GM12875 (cell line): ENCODE results near the gene DIP2B.

Source experiments
- H3K4me3 ChIP-seq: one replicate; pipeline ENCODE4 v1.5.1; 2011; ENCODE audit warnings: low read depth, low read length, control low read depth
- CTCF ChIP-seq: IDR thresholded peaks from 2 replicates; pipeline ENCODE4 v1.5.1; 2011; ENCODE audit warnings: low read depth, mild to moderate bottlenecking, control low read depth, inconsistent platforms, low read length, moderate library complexity, borderline replicate concordance; ENCODE audit not compliant: insufficient read depth

The DIP2B gene

GRCh38 chr12:50689437-50689836 is 184.7 kb downstream of the DIP2B start:
- no peak for TF ChIP-seq CTCF

GRCh38 chr12:50690925-50691324 is 186.1 kb downstream of the DIP2B start:
- TF ChIP-seq CTCF: no peak
- H3K4me3 ChIP-seq: no peak overlapping the region

More at GRCh38 chr12:50689437-50689836, 184.7 kb downstream of the DIP2B start:
- H3K4me3 ChIP-seq: no peak overlapping the region

DNA sequence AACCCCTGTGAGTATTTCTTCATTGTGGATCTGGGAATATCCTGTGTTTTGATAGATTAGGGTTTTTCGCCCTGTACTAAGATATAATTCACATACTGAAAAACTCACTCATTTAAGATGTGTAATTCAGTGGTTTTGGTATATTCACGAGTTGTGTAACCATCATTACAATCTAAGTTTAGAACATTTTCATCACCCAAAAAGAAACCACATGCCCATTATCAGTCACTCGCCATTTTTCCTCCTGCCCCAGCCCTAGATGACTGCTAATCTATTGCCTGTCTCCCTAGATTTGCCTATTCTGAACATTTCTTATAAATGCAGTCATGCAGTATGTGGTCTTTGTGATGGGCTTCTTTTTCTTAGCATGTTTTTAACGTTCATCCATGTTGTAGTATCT is 191.2 kb downstream of the DIP2B start:
- no peak overlapping the region for H3K4me3 ChIP-seq
- TF ChIP-seq CTCF: no peak

DNA sequence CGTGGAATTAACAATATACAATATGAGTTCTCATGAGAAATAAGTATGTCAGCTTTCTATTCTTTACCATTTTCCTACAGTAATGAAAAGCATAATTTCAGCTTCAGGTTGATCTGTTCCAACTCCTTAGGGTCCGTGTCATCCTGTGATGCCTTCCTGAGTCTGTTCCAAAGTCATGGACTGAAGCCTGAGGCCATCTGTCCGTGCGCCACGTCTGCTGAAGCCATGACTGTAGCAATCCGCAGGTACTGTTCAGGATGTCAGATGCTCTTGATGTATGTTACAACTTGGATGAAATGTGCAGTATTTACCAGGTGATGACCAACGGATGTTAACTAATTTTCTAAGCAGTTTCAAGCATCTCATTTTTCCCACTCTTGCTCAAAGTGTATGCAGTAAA is 192.1 kb downstream of the DIP2B start:
- H3K4me3 ChIP-seq: no peak overlapping the region
- TF ChIP-seq CTCF: no peak

- TF ChIP-seq CTCF: no peak
- H3K4me3 ChIP-seq: no peak overlapping the region
Measured at GRCh38 chr12:50699154-50699553, 194.4 kb downstream of the DIP2B start.

DNA sequence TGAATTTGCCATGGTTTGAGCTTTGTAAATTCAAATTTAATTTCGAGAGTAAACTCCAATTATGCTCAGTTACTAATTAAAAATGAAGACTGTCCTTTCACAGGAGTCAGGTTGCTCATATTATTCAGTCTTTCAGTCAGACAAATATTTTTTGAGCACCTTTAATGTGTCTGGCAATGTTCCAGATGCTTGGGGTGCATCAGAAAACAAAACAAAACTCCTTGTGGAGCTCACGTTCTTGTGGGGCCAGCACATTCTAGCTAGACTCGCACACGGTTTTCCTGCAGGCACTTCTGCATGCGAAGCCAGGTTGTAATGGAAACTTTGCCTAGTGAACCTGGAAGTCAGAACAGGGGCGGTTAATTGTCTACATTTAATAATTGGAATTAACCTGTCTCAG is 195.2 kb downstream of the DIP2B start:
- no peak overlapping the region for H3K4me3 ChIP-seq
- no peak for TF ChIP-seq CTCF

- TF ChIP-seq CTCF: no peak
- H3K4me3 ChIP-seq: no peak overlapping the region
Measured at GRCh38 chr12:50706606-50707005, 201.8 kb downstream of the DIP2B start.
